CD4-positive, alpha-beta T cell treated with Interleukin-1 beta for 1 hour (primary cell): ENCODE measurements around the gene PBRM1.
A peak's percentile ranks its signal among the peaks of the same experiment; 100 is the strongest.
"Not testable (repeated sequence)": the region's sequence is repeated elsewhere in the genome, so short reads cannot be mapped to it uniquely, and the experiment has no call there.

Experiments used
- DNase-seq, 2 donors: peaks; one replicate each; pipeline ENCODE4 v3.0.0-alpha.2; 2020 to 2022

PBRM1 gene

GRCh38 chr3:52534281-52535183 is 151.2 kb downstream of the PBRM1 start:
- no peak for DNase-seq

- peak; percentile 71 to 76 for DNase-seq
These were observed 152.0 kb downstream of the PBRM1 start, which contains the start of gene NT5DC2 for GRCh38 chr3:52533623-52534280. NT5DC2 (minus strand) TSS chr3:52533857; CDS start chr3:52533737, 120 bp downstream.

GRCh38 chr3:52532838-52533622 is 152.7 kb downstream of the PBRM1 start:
- DNase-seq: peak; percentile 7 to 15

GRCh38 chr3:52532517-52532837 is 153.2 kb downstream of the PBRM1 start:
- peak; percentile 19 to 49 for DNase-seq

- no peak for DNase-seq
These were observed 153.7 kb downstream of the PBRM1 start for GRCh38 chr3:52531860-52532516.

GRCh38 chr3:52530918-52531826 is 154.5 kb downstream of the PBRM1 start:
- no peak for DNase-seq

GRCh38 chr3:52529376-52530333 is 156.1 kb downstream of the PBRM1 start:
- DNase-seq: no peak

- no peak for DNase-seq
These were observed 156.9 kb downstream of the PBRM1 start for GRCh38 chr3:52528586-52529375.

- DNase-seq: no peak
These were observed 157.8 kb downstream of the PBRM1 start for GRCh38 chr3:52527732-52528585.

GRCh38 chr3:52527039-52527731 is 158.5 kb downstream of the PBRM1 start:
- no peak for DNase-seq

- not testable (repeated sequence) for DNase-seq
These were observed 159.1 kb downstream of the PBRM1 start for GRCh38 chr3:52526671-52527038.

- DNase-seq: no peak
These were observed 159.8 kb downstream of the PBRM1 start for GRCh38 chr3:52525680-52526561.

- no peak for DNase-seq
These were observed 160.7 kb downstream of the PBRM1 start for GRCh38 chr3:52524752-52525679.

- DNase-seq: no peak
These were observed 161.4 kb downstream of the PBRM1 start for GRCh38 chr3:52524258-52524751.
